Measurements from ENCODE around the gene TGM2.

The TGM2 gene

GRCh38 chr20:38134427-38135270, 30.4 kb downstream of the TGM2 start:
- DNase-seq (ENCODE audit: insufficient read length, low spot score) (peak; percentile 88), FAIRE-seq (peak; percentile 96)

DNA sequence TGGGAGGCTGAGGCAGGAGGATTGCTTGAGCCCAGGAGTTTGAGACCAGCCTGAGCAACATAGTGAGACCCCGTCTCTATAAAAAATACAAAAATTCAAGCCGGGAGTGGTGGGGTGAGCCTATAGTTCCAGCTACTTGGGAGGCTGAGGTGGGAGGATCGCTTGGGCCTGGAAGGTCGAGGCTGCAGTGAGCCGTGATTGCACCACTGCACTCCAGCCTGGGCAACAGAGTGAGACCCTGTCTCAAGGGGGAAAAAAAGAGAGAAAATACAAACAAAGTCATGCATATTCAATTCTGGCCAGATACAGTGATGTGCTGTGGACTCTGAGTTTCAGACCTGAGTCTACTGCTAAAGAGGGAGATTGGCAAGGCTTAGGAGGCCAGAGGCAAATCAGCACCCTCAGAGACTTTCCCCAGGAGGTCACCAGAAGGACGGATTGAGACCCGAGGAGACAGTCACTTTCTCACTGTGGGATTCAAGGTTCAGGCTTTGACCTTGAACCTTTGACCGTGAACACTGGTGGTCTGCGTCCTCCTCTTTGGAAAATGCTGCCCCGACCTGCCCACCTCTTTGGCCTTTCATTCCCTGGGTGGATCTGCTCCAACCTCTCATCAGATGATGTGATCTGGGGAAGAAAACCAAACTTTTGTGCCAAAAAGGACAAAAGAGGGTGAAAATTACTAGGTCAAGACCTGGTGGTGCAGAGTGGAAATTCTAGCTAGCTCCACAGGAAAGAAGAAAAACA, 31.2 kb downstream of the TGM2 start:
- FAIRE-seq (no peak), DNase-seq (ENCODE audit: insufficient read length, low spot score) (no peak)

- no peak for DNase-seq (ENCODE audit: insufficient read length, low spot score)
- FAIRE-seq = peak; percentile 38
Observed at GRCh38 chr20:38132910-38133501, 32.1 kb downstream of the TGM2 start.

- no peak for FAIRE-seq
- no peak for DNase-seq (ENCODE audit: insufficient read length, low spot score)
Observed at GRCh38 chr20:38132156-38132909, 32.7 kb downstream of the TGM2 start.

GRCh38 chr20:38131588-38132121, 33.4 kb downstream of the TGM2 start:
- peak; percentile 60 for FAIRE-seq
- DNase-seq (ENCODE audit: insufficient read length, low spot score) = no peak

DNA sequence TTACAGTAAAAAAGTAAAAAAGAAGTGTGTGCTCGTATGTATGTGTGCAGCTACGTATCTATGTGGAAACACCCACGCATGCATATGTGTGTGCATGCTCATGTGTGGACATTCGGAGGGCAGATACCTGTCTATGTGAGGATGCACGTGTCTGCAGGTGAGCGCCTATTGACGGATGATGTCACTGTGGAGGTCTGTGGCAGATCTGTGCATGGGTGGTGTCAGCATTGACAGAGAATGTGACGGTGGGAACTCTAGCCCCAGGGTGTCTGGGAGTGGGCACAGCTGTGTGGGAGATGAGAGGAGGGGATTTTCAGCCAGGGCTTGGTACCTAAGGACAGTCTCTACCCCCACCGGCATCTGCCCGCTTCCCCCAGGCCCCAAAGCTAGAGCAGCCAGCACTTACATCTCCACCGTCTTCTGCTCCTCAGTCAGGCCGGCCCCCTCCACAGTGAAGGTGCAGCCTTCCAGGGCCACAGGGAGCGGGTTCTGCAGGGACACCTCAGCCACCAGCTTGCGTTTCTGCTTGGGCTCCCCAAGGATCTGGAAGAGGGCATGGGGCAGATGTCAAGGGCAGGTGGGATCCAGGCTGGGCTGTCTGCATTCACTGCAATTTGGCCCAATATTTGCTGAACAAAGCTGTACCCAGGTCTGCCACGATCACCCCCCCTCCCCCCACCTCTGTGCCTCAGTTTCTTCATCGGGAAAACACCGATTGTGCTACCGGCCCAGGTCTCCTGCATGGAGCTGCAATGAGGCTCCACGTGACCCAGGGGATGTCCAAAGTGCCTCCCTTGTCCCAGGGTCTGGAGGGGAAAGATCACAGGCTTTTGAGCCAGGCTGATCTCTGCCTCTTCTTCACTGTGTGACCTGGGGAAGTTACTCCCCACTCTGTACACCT, 34.1 kb downstream of the TGM2 start:
- DNase-seq (ENCODE audit: insufficient read length, low spot score) (no peak), FAIRE-seq (no peak)

DNA sequence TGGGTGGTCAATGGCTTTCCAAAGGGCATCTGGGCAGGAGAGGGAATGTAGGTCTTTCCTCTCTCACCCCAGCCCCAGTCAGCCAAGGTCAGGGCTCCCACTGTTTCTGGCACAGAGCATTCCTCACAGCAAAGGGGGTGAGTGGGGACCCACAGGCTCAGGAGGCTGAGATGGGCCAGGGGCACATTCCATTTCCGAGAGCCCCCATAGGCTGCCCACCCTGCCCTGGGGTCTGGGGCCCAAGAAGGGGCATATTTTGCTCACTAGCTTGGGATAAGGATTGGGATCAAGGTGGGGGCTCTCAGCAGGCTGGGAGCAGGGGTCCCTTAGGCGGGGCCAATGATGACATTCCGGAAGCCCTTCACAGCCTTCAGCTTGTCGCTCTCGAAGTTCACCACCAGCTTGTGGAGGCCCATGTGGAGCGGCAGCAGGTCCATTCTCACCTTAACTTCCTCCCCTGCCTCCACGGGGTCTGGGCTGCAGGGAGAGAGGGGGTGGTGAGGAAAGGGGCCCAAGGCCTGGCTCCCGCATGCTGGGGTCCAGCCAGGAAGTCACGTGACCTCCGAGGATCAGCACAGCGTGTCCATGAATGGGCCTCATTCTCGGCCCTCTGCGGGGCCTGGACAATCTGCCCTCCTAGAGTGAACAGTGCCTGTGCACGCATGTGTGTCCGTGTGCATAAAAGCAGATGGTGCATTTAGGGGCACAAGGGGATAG, 35.0 kb downstream of the TGM2 start:
- peak; percentile 46 for FAIRE-seq
- DNase-seq (ENCODE audit: insufficient read length, low spot score) = no peak

DNA sequence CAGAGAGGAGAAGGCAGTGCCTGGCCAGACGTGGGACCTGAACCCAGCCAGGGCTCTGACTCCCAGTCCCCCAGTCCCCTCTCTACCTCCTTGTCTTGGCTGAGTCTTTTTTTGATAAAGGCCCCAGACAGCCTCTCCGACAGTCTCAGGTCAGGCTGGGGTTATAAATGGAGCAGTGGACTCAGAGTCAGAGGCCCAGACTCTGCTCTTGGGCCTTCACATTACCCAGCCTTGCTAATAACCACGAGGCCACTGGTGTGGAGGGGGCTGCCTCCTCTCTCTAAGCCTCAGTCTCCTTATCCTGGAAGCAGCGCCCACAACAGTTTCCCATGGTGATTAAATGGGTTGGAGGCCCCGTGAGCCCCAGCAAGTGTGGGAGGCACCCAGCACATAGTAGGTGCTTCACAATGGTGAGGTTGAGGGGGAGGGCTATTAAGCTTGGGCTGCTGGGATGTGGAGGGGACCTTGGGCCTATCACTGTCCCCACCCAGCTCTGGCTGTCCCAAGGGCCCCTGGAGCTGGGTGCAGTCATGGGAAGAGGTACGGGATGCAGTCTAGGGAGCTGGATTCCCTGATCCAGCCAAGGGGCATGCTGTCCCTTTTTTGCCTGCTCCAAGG, 35.7 kb downstream of the TGM2 start:
- FAIRE-seq (peak; percentile 4), DNase-seq (ENCODE audit: insufficient read length, low spot score) (no peak)

GRCh38 chr20:38128691-38129090, 36.4 kb downstream of the TGM2 start:
- FAIRE-seq (no peak), DNase-seq (ENCODE audit: insufficient read length, low spot score) (no peak)

DNA sequence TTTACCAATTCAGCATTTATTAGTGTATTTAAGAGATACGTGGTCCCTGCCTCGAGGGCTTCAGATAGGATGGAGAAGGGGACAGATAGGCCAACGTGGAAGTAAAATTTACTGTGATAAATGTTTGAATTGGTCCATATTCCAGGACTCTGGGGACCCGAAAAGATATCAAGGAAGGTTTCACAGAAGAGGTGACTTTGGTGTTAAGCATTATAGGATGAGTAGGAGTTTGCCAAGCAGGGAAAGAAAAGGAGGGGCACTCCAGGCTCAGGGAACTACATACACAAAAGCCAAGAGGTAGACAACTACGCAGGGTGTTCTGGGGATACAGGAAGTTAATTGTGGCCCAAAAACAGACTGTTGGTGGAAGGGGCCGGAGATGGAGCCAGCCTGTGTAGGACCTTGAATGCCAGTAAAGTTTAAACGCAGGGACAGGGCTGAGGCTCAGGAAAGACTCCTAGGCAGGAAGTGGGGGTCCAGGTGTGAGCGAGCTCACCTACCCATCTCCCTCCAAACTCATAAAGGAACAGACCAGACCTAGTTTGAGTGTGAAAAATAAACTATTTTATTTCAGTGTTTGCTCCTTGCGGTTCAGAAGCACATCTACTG, 37.0 kb downstream of the TGM2 start:
- FAIRE-seq (no peak), DNase-seq (ENCODE audit: insufficient read length, low spot score) (no peak)

- DNase-seq (ENCODE audit: insufficient read length, low spot score) (peak; percentile 81), FAIRE-seq (peak; percentile 75)
Observed at GRCh38 chr20:38126932-38127621, 38.0 kb downstream of the TGM2 start.

GRCh38 chr20:38126146-38126921, 38.7 kb downstream of the TGM2 start:
- FAIRE-seq = peak; percentile 55
- DNase-seq (ENCODE audit: insufficient read length, low spot score) = no peak

DNA sequence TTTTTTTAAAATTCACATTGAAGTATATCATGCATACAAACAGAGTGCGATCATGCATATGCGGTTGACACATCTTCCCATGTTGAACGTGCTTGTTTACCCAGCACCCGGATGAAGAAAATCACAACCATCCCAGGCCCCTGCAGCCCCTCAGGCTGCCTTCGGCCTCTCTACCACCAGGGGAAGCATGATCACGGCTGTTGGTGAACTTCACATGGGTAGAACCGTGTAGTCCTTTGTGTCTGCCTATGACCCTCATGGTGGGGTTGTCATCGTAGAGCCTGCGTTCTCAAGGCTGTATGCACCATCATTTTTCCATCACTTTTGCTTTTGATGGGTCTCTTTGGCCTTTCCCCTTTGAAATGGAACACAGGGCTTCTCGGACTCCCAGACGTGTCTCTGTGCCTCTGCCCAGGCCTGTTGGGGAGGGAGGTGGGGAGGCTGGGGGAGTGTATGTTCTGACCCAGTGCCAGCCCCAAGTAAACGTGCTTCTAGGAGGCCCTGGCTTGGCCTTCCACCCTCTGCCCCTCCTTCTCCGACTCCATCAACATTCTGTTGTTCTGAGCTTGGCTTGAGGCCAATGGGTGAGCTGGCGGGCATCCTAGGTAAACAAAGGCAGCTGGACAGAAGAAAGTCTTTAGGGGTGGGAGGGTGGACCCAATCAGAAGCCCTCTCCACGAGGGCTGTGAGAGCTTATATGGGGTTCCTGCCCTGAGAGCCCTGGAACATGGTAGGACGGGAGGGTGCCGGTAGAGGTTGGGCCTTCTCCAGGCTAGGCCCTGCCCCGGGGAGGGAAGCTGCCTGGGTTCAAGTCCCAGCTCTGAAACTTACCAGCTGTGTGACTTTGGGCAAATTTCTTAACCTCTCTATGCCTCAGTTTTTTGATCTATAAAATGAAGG, 39.7 kb downstream of the TGM2 start:
- DNase-seq (ENCODE audit: insufficient read length, low spot score) = no peak

DNA sequence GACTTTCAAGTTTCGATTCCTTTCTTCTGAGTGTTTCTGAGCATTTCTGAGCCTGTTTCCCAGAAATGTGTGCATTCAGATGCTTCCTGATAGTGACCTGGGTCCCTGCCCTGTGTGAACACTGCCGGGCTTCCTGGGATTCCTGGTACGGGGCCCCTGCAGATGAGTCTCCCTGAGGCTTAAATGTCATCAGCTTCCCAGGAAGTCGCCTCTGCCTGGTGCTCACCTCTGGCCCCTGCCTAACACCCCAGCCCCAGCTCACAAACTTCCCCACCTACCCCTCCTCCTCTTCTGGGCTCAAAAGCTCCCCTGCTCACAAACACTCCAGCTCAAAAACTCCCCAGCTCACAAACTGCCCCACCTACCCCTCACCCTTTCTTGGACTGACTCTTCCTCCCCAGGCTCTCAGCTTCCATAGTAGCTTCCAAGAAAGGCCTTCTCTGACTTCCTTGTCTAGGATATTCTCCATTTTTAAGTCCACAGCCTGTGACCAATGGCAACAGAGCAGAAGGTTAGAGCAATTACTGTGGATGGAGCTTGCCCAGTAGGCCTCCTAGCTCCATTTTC, 42.0 kb downstream of the TGM2 start:
- DNase-seq (ENCODE audit: insufficient read length, low spot score) = no peak
- FAIRE-seq = no peak

More for the DNA sequence above, 39.7 kb downstream of the TGM2 start:
- FAIRE-seq = no peak

GRCh38 chr20:38121741-38122140, 43.3 kb downstream of the TGM2 start:
- DNase-seq (ENCODE audit: insufficient read length, low spot score) = no peak
- peak; percentile 88 for FAIRE-seq
